CD4-positive, alpha-beta memory T cell (primary cell): ENCODE measurements around the gene KRTAP3-2. TPM values are rescaled to one million over a fixed set of nuclear protein-coding genes. Genes with fewer than 3 reads are reported as not detected.

Source experiments
- CTCF ChIA-PET: fragments of 350-600 bp; sonication (Branson Sonifier 250); formaldehyde crosslinking; loops from one replicate; lab custom pipeline; 2021; ENCODE audit warnings: inconsistent platforms; ENCODE audit not compliant: partially characterized antibody; lab: Charles Lee
- POLR2A ChIA-PET: fragments of 350-600 bp; sonication (Branson Sonifier 250); formaldehyde crosslinking; loops from one replicate; lab custom pipeline; 2021; ENCODE audit not compliant: partially characterized antibody; lab: Charles Lee
- DNase-seq, 5 donors: peaks; one replicate each; pipeline versions ENCODE4 v3.0.0 to v3.0.0-alpha.2; 2020 to 2022; ENCODE audit warnings: mixed read lengths in 1 of 5
- H3K27ac ChIP-seq: one replicate; pipeline ENCODE4 v1.7.0; 2013; ENCODE audit warnings: low read depth, low read length
- H3K27me3 ChIP-seq: 2 replicates; pipeline ENCODE4 v1.7.0; 2013; ENCODE audit warnings: mild to moderate bottlenecking, low read length, moderate library complexity; ENCODE audit not compliant: insufficient read depth
- H3K36me3 ChIP-seq: 2 replicates; pipeline ENCODE4 v1.7.0; 2013; ENCODE audit warnings: mild to moderate bottlenecking, low read length, moderate library complexity; ENCODE audit not compliant: insufficient read depth
- H3K4me1 ChIP-seq: 2 replicates; pipeline ENCODE4 v1.7.0; 2013; ENCODE audit warnings: mild to moderate bottlenecking, low read length, moderate library complexity; ENCODE audit not compliant: insufficient read depth
- H3K4me3 ChIP-seq, 2 donors: one replicate each; pipeline ENCODE4 v1.7.0; 2013; ENCODE audit warnings: low read length in 2 of 2, mild to moderate bottlenecking in 1 of 2
- H3K9me3 ChIP-seq, 2 donors: one replicate each; pipeline ENCODE4 v1.7.0; 2013; ENCODE audit warnings: low read length in 2 of 2, control low read depth in 1 of 2; ENCODE audit not compliant: control insufficient read depth in 1 of 2
- H3K27ac Mint-ChIP-seq, 7 donors: one replicate each; pipeline ENCODE4 v1.8.0; 2020 to 2021; ENCODE audit warnings: mixed read lengths in 7 of 7, mild to moderate bottlenecking in 6 of 7, inconsistent platforms in 3 of 7, moderate library complexity in 3 of 7
- H3K27me3 Mint-ChIP-seq, 2 donors: one replicate each; pipeline ENCODE4 v1.8.0; 2020 to 2021; ENCODE audit warnings: mixed read lengths in 2 of 2
- H3K36me3 Mint-ChIP-seq, 2 donors: one replicate each; pipeline ENCODE4 v1.8.0; 2020 to 2021; ENCODE audit warnings: mixed read lengths in 2 of 2, inconsistent platforms in 1 of 2, mild to moderate bottlenecking in 1 of 2
- H3K4me1 Mint-ChIP-seq, 4 donors: one replicate each; pipeline ENCODE4 v1.8.0; 2020 to 2021; ENCODE audit warnings: mixed read lengths in 4 of 4, mild to moderate bottlenecking in 1 of 4
- H3K4me3 Mint-ChIP-seq, 8 donors: one replicate each; pipeline ENCODE4 v1.8.0; 2020 to 2021; ENCODE audit warnings: mixed read lengths in 8 of 8, mild to moderate bottlenecking in 7 of 8, moderate library complexity in 6 of 8, inconsistent platforms in 3 of 8
- H3K9me3 Mint-ChIP-seq, 8 donors: one replicate each; pipeline ENCODE4 v1.8.0; 2020 to 2021; ENCODE audit warnings: mixed read lengths in 8 of 8, mild to moderate bottlenecking in 5 of 8, inconsistent platforms in 3 of 8, moderate library complexity in 1 of 8
- intact Hi-C: fragments of 100-400 bp; cut with micrococcal nuclease; formaldehyde crosslinking; loops from one replicate; pipeline ENCODE4 v1.15.1; 2023
- polyA plus RNA-seq, 2 donors: library from polyadenylated mRNA; unstranded; fragments of 300-500 nt; fragmentation: Illumina TruSeq; gene quantifications; one replicate each; pipeline ENCODE4 v1.2.3, GENCODE V29; 2021
- total RNA-seq, 2 experiments: library from RNA; stranded (reverse); gene quantifications; one replicate each; pipeline ENCODE4 v1.2.3, GENCODE V29; 2021

KRTAP3-2 gene
- total and polyA plus RNA-seq, 4 experiments from 2014 or later, result not detected

- no peaks in the 10 kb centered on the region for H3K36me3 ChIP-seq
- intact Hi-C loops, result no loop called here
- peaks cover 0 to 2% (median 0%) of the 10 kb centered on the region in 8 donors for H3K9me3 Mint-ChIP-seq
- ChIA-PET POLR2A (no interaction called here), CTCF (interaction anchor here (0.6 to 1.2 kb wide), 2 partner anchors 24 to 33 kb away, joined by 3 to 4 read pairs; no protein-coding TSS in a partner anchor)
- no peak overlapping the region for H3K4me3 Mint-ChIP-seq
- peaks cover 0 to 1% (median 0%) of the 10 kb centered on the region in 4 donors for H3K4me1 Mint-ChIP-seq
- peaks cover 46 to 49% of the 10 kb centered on the region in 2 donors for H3K27me3 Mint-ChIP-seq
- no peaks in the 10 kb centered on the region for H3K9me3 ChIP-seq
- no peak for DNase-seq
- no peak overlapping the region for H3K4me3 ChIP-seq
- H3K36me3 Mint-ChIP-seq, result no peaks in the 10 kb centered on the region
- no peak overlapping the region for H3K27ac Mint-ChIP-seq
- H3K4me1 ChIP-seq, result no peaks in the 10 kb centered on the region
- H3K27ac ChIP-seq, result no peak overlapping the region
- peaks cover 5% of the 10 kb centered on the region for H3K27me3 ChIP-seq
Observed at GRCh38 chr17:40996829-40997228, 2.9 kb downstream of the KRTAP3-2 start.

- Histone ChIP-seq H3K4me3 (no peak overlapping the region), H3K27me3 (peaks cover 5% of the 10 kb centered on the region), H3K9me3 (no peaks in the 10 kb centered on the region), H3K36me3 (no peaks in the 10 kb centered on the region), H3K27ac (no peak overlapping the region), H3K4me1 (no peaks in the 10 kb centered on the region)
- Mint-ChIP-seq H3K4me1 (peaks cover 0 to 1% (median 0%) of the 10 kb centered on the region in 4 donors), H3K27me3 (peaks cover 43 to 53% of the 10 kb centered on the region in 2 donors), H3K36me3 (no peaks in the 10 kb centered on the region), H3K4me3 (peak overlapping the region in 1 of 8 donors; percentile 33), H3K27ac (no peak overlapping the region), H3K9me3 (peaks cover 0 to 2% (median 0%) of the 10 kb centered on the region in 8 donors)
- CTCF ChIA-PET, result interaction anchor here (1.4 kb wide), 1 partner anchor 554 kb away, joined by 3 read pairs; no protein-coding TSS in a partner anchor
- intact Hi-C loops, result no loop called here
- POLR2A ChIA-PET, result interaction anchor here (0.7 kb wide), 1 partner anchor 11 kb away, joined by 3 read pairs; no protein-coding TSS in a partner anchor
- no peak for DNase-seq
Observed at GRCh38 chr17:40995116-40995515, 4.6 kb downstream of the KRTAP3-2 start.

GRCh38 chr17:40993839-40994238, 5.9 kb downstream of the KRTAP3-2 start, which contains the start of gene KRTAP3-3:
Gene KRTAP3-3, minus strand, starts transcription at chr17:40994164. Its CDS starts 67 bp downstream, at chr17:40994097.
- no peak within 1 kb of the TSS for H3K27ac ChIP-seq
- peak within 1 kb of the TSS in 1 of 7 donors; percentile 13 for H3K27ac Mint-ChIP-seq
- H3K9me3 Mint-ChIP-seq, result peaks cover 0 to 2% (median 0%) of the 10 kb centered on the region in 8 donors
- H3K9me3 ChIP-seq, result no peaks in the 10 kb centered on the region
- ChIA-PET CTCF (no interaction called here), POLR2A (no interaction called here)
- no peaks in the 10 kb centered on the region for H3K36me3 ChIP-seq
- H3K4me3 Mint-ChIP-seq, result no peak within 1 kb of the TSS
- intact Hi-C loops, result no loop called here
- peaks cover 0 to 1% (median 0%) of the 10 kb centered on the region in 4 donors for H3K4me1 Mint-ChIP-seq
- H3K27me3 ChIP-seq, result peaks cover 5% of the 10 kb centered on the region
- peaks cover 36 to 45% of the 10 kb centered on the region in 2 donors for H3K27me3 Mint-ChIP-seq
- no peak within 1 kb of the TSS for H3K4me3 ChIP-seq
- H3K36me3 Mint-ChIP-seq, result no peaks in the 10 kb centered on the region
- H3K4me1 ChIP-seq, result no peaks in the 10 kb centered on the region
- DNase-seq, result no peak

GRCh38 chr17:40993084-40993483, 6.6 kb downstream of the KRTAP3-2 start:
- Histone ChIP-seq H3K27ac (no peak overlapping the region), H3K27me3 (peaks cover 5% of the 10 kb centered on the region), H3K4me3 (no peak overlapping the region), H3K4me1 (no peaks in the 10 kb centered on the region), H3K9me3 (no peaks in the 10 kb centered on the region), H3K36me3 (no peaks in the 10 kb centered on the region)
- no peak overlapping the region for H3K27ac Mint-ChIP-seq
- H3K9me3 Mint-ChIP-seq, result peaks cover 0 to 2% (median 0%) of the 10 kb centered on the region in 8 donors
- H3K4me3 Mint-ChIP-seq, result no peak overlapping the region
- ChIA-PET CTCF (no interaction called here), POLR2A (no interaction called here)
- intact Hi-C loops, result no loop called here
- no peaks in the 10 kb centered on the region for H3K36me3 Mint-ChIP-seq
- H3K4me1 Mint-ChIP-seq, result peaks cover 0 to 1% (median 0%) of the 10 kb centered on the region in 4 donors
- no peak for DNase-seq
- H3K27me3 Mint-ChIP-seq, result peaks cover 36 to 45% of the 10 kb centered on the region in 2 donors

GRCh38 chr17:40992666-40993065, 7.0 kb downstream of the KRTAP3-2 start:
- Histone ChIP-seq H3K27me3 (peaks cover 5% of the 10 kb centered on the region), H3K4me3 (no peak overlapping the region), H3K9me3 (no peaks in the 10 kb centered on the region), H3K36me3 (no peaks in the 10 kb centered on the region), H3K4me1 (no peaks in the 10 kb centered on the region), H3K27ac (no peak overlapping the region)
- no peak for DNase-seq
- H3K36me3 Mint-ChIP-seq, result no peaks in the 10 kb centered on the region
- peaks cover 0 to 2% (median 0%) of the 10 kb centered on the region in 8 donors for H3K9me3 Mint-ChIP-seq
- H3K27ac Mint-ChIP-seq, result no peak overlapping the region
- H3K4me1 Mint-ChIP-seq, result peaks cover 0 to 1% (median 0%) of the 10 kb centered on the region in 4 donors
- CTCF ChIA-PET, result no interaction called here
- intact Hi-C loops, result no loop called here
- POLR2A ChIA-PET, result no interaction called here
- H3K27me3 Mint-ChIP-seq, result peaks cover 35 to 43% of the 10 kb centered on the region in 2 donors
- no peak overlapping the region for H3K4me3 Mint-ChIP-seq

- H3K36me3 ChIP-seq, result no peaks in the 10 kb centered on the region
- H3K9me3 ChIP-seq, result no peaks in the 10 kb centered on the region
- no peak for DNase-seq
- Mint-ChIP-seq H3K4me3 (no peak overlapping the region), H3K36me3 (no peaks in the 10 kb centered on the region), H3K9me3 (no peaks in the 10 kb centered on the region), H3K4me1 (no peaks in the 10 kb centered on the region), H3K27ac (no peak overlapping the region), H3K27me3 (peaks cover 14 to 20% of the 10 kb centered on the region in 2 donors)
- no peaks in the 10 kb centered on the region for H3K27me3 ChIP-seq
- ChIA-PET CTCF (no interaction called here), POLR2A (no interaction called here)
- H3K4me3 ChIP-seq, result no peak overlapping the region
- H3K4me1 ChIP-seq, result no peaks in the 10 kb centered on the region
- intact Hi-C loops, result no loop called here
- H3K27ac ChIP-seq, result no peak overlapping the region
Observed at GRCh38 chr17:40986920-40987319, 12.8 kb downstream of the KRTAP3-2 start.

GRCh38 chr17:40984226-40984625, 15.5 kb downstream of the KRTAP3-2 start, which contains the start of gene KRT40:
Gene KRT40, minus strand, starts transcription at chr17:40984326. Its CDS starts 53 bp downstream, at chr17:40984273.
- Histone ChIP-seq H3K4me3 (no peak within 1 kb of the TSS), H3K27me3 (no peaks in the 10 kb centered on the region), H3K27ac (no peak within 1 kb of the TSS), H3K4me1 (no peaks in the 10 kb centered on the region), H3K9me3 (no peaks in the 10 kb centered on the region), H3K36me3 (no peaks in the 10 kb centered on the region)
- POLR2A ChIA-PET, result no interaction called here
- no peaks in the 10 kb centered on the region for H3K36me3 Mint-ChIP-seq
- no peak for DNase-seq
- intact Hi-C loops, result no loop called here
- H3K4me3 Mint-ChIP-seq, result no peak within 1 kb of the TSS
- no peaks in the 10 kb centered on the region for H3K4me1 Mint-ChIP-seq
- peaks cover 8 to 23% of the 10 kb centered on the region in 2 donors for H3K27me3 Mint-ChIP-seq
- H3K9me3 Mint-ChIP-seq, result no peaks in the 10 kb centered on the region
- CTCF ChIA-PET, result no interaction called here
- no peak within 1 kb of the TSS for H3K27ac Mint-ChIP-seq
